GM18499 (cell line): ENCODE data around the gene CALU.

Experiments
- ATAC-seq: cut with Tn5 transposase; IDR thresholded peaks from one replicate; pipeline ENCODE4 v1.9.1; 2021; ENCODE audit warnings: moderate number of reproducible peaks; ENCODE audit not compliant: insufficient read depth, unreplicated experiment

CALU gene

GRCh38 chr7:128744366-128744905 lies 5.3 kb downstream of the CALU start:
- ATAC-seq, result no peak

GRCh38 chr7:128745706-128746105 lies 6.5 kb downstream of the CALU start:
- no peak for ATAC-seq

GRCh38 chr7:128747327-128748079 lies 8.3 kb downstream of the CALU start:
- no peak for ATAC-seq

- ATAC-seq, result no peak
These were observed 13.1 kb downstream of the CALU start for GRCh38 chr7:128752251-128752650.

GRCh38 chr7:128755075-128755818 lies 16.1 kb downstream of the CALU start:
- ATAC-seq, result no peak

GRCh38 chr7:128755819-128756476 lies 16.8 kb downstream of the CALU start:
- no peak for ATAC-seq

- ATAC-seq, result no peak
These were observed 18.0 kb downstream of the CALU start for GRCh38 chr7:128757203-128757602.

- no peak for ATAC-seq
These were observed 19.4 kb downstream of the CALU start for GRCh38 chr7:128758553-128758952.

- ATAC-seq, result no peak
These were observed 20.1 kb downstream of the CALU start for GRCh38 chr7:128759242-128759641.

- no peak for ATAC-seq
These were observed 24.4 kb downstream of the CALU start for GRCh38 chr7:128763541-128763940.

GRCh38 chr7:128767475-128768110 lies 28.4 kb downstream of the CALU start:
- no peak for ATAC-seq

- no peak for ATAC-seq
These were observed 31.1 kb downstream of the CALU start for GRCh38 chr7:128770233-128770632.

GRCh38 chr7:128773604-128774003 lies 34.4 kb downstream of the CALU start:
- ATAC-seq, result no peak

GRCh38 chr7:128774029-128774689 lies 35.0 kb downstream of the CALU start:
- ATAC-seq, result no peak

GRCh38 chr7:128774921-128775320 lies 35.8 kb downstream of the CALU start:
- no peak for ATAC-seq

- ATAC-seq, result no peak
These were observed 36.8 kb downstream of the CALU start, which contains the start of gene OPN1SW for GRCh38 chr7:128775744-128776474. TSS of gene OPN1SW (minus strand) at chr7:128775794. CDS start at chr7:128775781, 13 bp downstream.

- no peak for ATAC-seq
These were observed 38.3 kb downstream of the CALU start for GRCh38 chr7:128777156-128778123.

- no peak for ATAC-seq
These were observed 39.8 kb downstream of the CALU start for GRCh38 chr7:128778946-128779345.
